GM12878 (cell line): ENCODE data around the gene SYK. TPM values are rescaled to one million over a fixed set of nuclear protein-coding genes. Genes with fewer than 3 reads are reported as not detected.

ENCODE experiments used
- ATAC-seq: fragments of 200-7000 bp; cut with Tn5 transposase; 3 replicates; pipeline ENCODE4 v1.9.1; 2020; ENCODE audit warnings: mild to moderate bottlenecking, moderate library complexity
- BruUV-seq: library from RNA; stranded (reverse); fragments of 400-500 nt; replicated peaks from 2 replicates; lab custom pipeline; 2021; lab: Mats Ljungman, UMichigan
- CTCF ChIA-PET: fragments of 300-600 bp; sonication (Branson Sonifier 250); formaldehyde crosslinking; extraction: SDS; loops from one replicate; lab custom pipeline; 2021; ENCODE audit warnings: inconsistent platforms; lab: Yijun Ruan, JAX
- POLR2A ChIA-PET: fragments of 350-600 bp; formaldehyde crosslinking; extraction: SDS; loops from one replicate; lab custom pipeline; 2021; ENCODE audit warnings: inconsistent platforms; lab: Charles Lee
- RAD21 ChIA-PET: fragments of 300-600 bp; sonication (Branson Sonifier 250); formaldehyde crosslinking; loops from one replicate; lab custom pipeline; 2023; ENCODE audit warnings: antibody characterized with exemption; ENCODE audit not compliant: unreplicated experiment; lab: Charles Lee
- SMC1A ChIA-PET: fragments of 300-600 bp; sonication (Branson Sonifier 250); formaldehyde crosslinking; loops from one replicate; lab custom pipeline; 2023; ENCODE audit not compliant: unreplicated experiment, uncharacterized antibody; lab: Charles Lee
- DNase-seq: peaks from one replicate; pipeline ENCODE4 v3.0.0-alpha.2; 2011; ENCODE audit warnings: low read depth, low spot score
- FAIRE-seq: peaks from 3 replicates; lab custom pipeline; 2011; peaks lifted over from hg19 to GRCh38; lab: Jason Lieb, UNC
- H2AFZ ChIP-seq: 2 replicates; pipeline ENCODE4 v1.6.0; 2011; ENCODE audit warnings: low read depth, low read length, control low read depth; ENCODE audit not compliant: control insufficient read depth
- H3K27ac ChIP-seq: 2 replicates; pipeline ENCODE4 v1.5.1; 2011; ENCODE audit warnings: control low read depth; ENCODE audit not compliant: control insufficient read depth, insufficient read depth
- H3K27me3 ChIP-seq, 2 experiments: replicated peaks in 1 of 2; 2 replicates each; pipeline versions ENCODE4 v1.6.0 to v1.6.1; 2011; ENCODE audit warnings: low read length in 1 of 2; ENCODE audit not compliant: control insufficient read depth in 2 of 2, insufficient read depth in 2 of 2
- H3K36me3 ChIP-seq, 2 experiments: 2 replicates each; pipeline ENCODE4 v1.5.1; 2011; ENCODE audit warnings: low read length in 1 of 2; ENCODE audit not compliant: control insufficient read depth in 2 of 2, insufficient read depth in 2 of 2
- H3K4me1 ChIP-seq: 2 replicates; pipeline ENCODE4 v1.6.1; 2011; ENCODE audit warnings: mild to moderate bottlenecking, low read length, moderate library complexity, mixed read lengths; ENCODE audit not compliant: control insufficient read depth, insufficient read depth
- H3K4me2 ChIP-seq: 2 replicates; pipeline ENCODE4 v1.6.0; 2011; ENCODE audit warnings: control low read depth; ENCODE audit not compliant: control insufficient read depth, insufficient read depth
- H3K4me3 ChIP-seq: fragments of 200-600 bp; sonication (generic); 2 replicates; pipeline ENCODE4 v1.5.1; 2016
- H3K79me2 ChIP-seq: 2 replicates; pipeline ENCODE4 v1.6.0; 2011; ENCODE audit warnings: low read length; ENCODE audit not compliant: control insufficient read depth, insufficient read depth
- H3K9ac ChIP-seq: 2 replicates; pipeline ENCODE4 v1.8.0; 2011; ENCODE audit warnings: low read length, control low read depth, mixed read lengths; ENCODE audit not compliant: control insufficient read depth, insufficient read depth
- H3K9me3 ChIP-seq: replicated peaks from 3 replicates; pipeline ENCODE4 v1.5.1; 2011; ENCODE audit warnings: mild to moderate bottlenecking, low read length; ENCODE audit not compliant: control insufficient read depth, insufficient read depth
- H4K20me1 ChIP-seq: 2 replicates; pipeline ENCODE4 v1.6.0; 2011; ENCODE audit not compliant: control insufficient read depth, insufficient read depth
- CBX3 ChIP-seq: fragments of 200-600 bp; sonication (generic); IDR thresholded peaks from 2 replicates; pipeline ENCODE4 v1.6.1; 2016; ENCODE audit warnings: low read depth, borderline replicate concordance
- CEBPB ChIP-seq, 2 experiments: fragments of 150-350 bp in 1 of 2; IDR thresholded peaks; 2 replicates each; pipeline ENCODE4 v1.6.1; 2012 to 2014; ENCODE audit warnings: low read depth in 2 of 2, low read length in 2 of 2, borderline replicate concordance in 1 of 2, inconsistent platforms in 1 of 2
- GATAD2B ChIP-seq: fragments of 450-650 bp; conservative IDR thresholded peaks from 2 replicates; pipeline ENCODE4 v1.6.1; 2017; ENCODE audit warnings: low read depth, mild to moderate bottlenecking, moderate library complexity
- LARP7 ChIP-seq: fragments of 450-650 bp; IDR thresholded peaks from 2 replicates; pipeline ENCODE4 v1.6.1; 2017; ENCODE audit warnings: mild to moderate bottlenecking
- PKNOX1 ChIP-seq: fragments of 450-650 bp; IDR thresholded peaks from 2 replicates; pipeline ENCODE4 v1.6.1; 2016; ENCODE audit warnings: mild to moderate bottlenecking
- RBBP5 ChIP-seq: fragments of 200-600 bp; sonication (generic); conservative IDR thresholded peaks from 2 replicates; pipeline ENCODE4 v1.6.1; 2016
- ZBED1 ChIP-seq: IDR thresholded peaks from 2 replicates; pipeline ENCODE4 v1.6.1; 2016; ENCODE audit warnings: borderline replicate concordance
- ZNF217 ChIP-seq: fragments of 450-650 bp; IDR thresholded peaks from 2 replicates; pipeline ENCODE4 v1.6.1; 2017; ENCODE audit warnings: antibody characterized with exemption, mild to moderate bottlenecking
- WGBS: methylation state at CpG from one replicate; pipeline ENCODE4 v1.1.6; 2016; ENCODE audit warnings: low lambda C conversion rate; ENCODE audit not compliant: insufficient replicate concordance, insufficient coverage; ENCODE audit errors: missing lambda C conversion rate; 5-methylcytosine and 5-hydroxymethylcytosine counted together
- in situ Hi-C: fragments of 300-500 bp; cut with MboI; formaldehyde crosslinking; loops from 9 replicates; pipeline ENCODE4 v1.14.3; 2018; ENCODE audit warnings: mixed read lengths
- intact Hi-C: fragments of 100-400 bp; cut with micrococcal nuclease; formaldehyde crosslinking; loops from one replicate; pipeline ENCODE4 v1.14.2; 2022; ENCODE audit not compliant: unreplicated experiment
- polyA plus RNA-seq, 11 experiments: library from polyadenylated mRNA; depleted of rRNA in 4 of 11; unstranded in 6 of 11; stranded (reverse) in 5 of 11; fragments of >200 nt; fragmentation: Nextera tagmentation in 4 of 11; fragmentation: Illumina TruSeq in 1 of 11; extraction: Ambion mirVana in 4 of 11; extraction: Trizol in 1 of 11; gene quantifications; 1 replicate in 1 of 11; 2 replicates in 10 of 11; pipeline versions ENCODE4 v1.2.1 to v1.2.3, GENCODE V29; 2011 to 2016; ENCODE audit warnings: inconsistent platforms in 2 of 11, missing spikeins in 2 of 11, low read depth in 1 of 11
- total RNA-seq, 4 experiments: library from RNA; depleted of rRNA in 3 of 4; stranded (reverse); fragments of >200 nt in 3 of 4; fragmentation: Illumina TruSeq in 1 of 4; extraction: Trizol in 1 of 4; gene quantifications; 2 replicates each; pipeline versions ENCODE4 v1.2.1 to v1.2.3, GENCODE V29; 2013 to 2021

Gene SYK
- total and polyA plus RNA-seq, 10 of the 15 experiments (the other 5 are each of a cell fraction or from before 2014, with no cell fraction given) = 6.5 to 135 (median 68.8) TPM

DNA sequence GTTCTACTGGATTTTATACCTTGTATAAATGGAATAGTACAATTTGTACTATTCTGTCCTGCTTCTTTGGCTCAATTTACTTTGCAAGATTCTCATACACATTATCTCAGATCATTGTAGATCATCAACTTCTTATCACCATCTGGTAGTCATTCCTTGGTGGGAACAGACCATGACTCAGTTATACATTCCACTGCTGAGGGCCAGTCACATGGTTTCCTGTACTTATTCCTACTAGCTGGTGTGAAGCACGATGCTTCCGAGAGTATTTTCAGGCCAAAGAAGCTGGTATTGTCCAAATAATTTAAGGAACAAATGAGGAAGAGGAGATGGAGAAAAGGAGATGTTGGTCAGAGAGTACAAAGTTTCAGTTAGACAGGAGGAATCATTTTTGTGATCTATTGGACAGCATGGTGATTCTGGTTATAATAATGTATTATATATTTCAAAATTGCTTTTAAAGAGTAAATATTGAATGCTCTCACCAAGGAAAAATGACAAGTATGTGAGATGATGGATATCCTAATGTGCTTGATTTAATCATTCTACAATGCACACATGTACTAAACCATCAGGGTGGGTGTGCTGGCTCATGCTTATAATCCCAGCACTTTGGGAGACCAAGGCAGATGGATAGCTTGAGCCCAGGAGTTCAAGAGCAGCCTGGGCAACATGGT lies 124.1 kb downstream of the SYK start:
- no peak for TF ChIP-seq LARP7
- no peaks in the 10 kb centered on the region for H3K79me2 ChIP-seq
- intact Hi-C loops = loop anchor here (2.0 kb wide), 1 partner anchor 47 kb away; no protein-coding TSS in a partner anchor
- WGBS = 64% methylated on average over 2 of the region's 2 CpGs
- POLR2A ChIA-PET = no interaction called here
- no peak overlapping the region for H3K4me3 ChIP-seq
- no peak overlapping the region for H3K4me2 ChIP-seq
- in situ Hi-C loops = no loop called here
- no peak overlapping the region for H3K9ac ChIP-seq
- RAD21 ChIA-PET = interaction anchor here (1.1 kb wide), 1 partner anchor 501 kb away, joined by 4 read pairs; no protein-coding TSS in a partner anchor
- H2AFZ ChIP-seq = no peak overlapping the region
- no TSS peak for BruUV-seq
- H3K9me3 ChIP-seq = no peaks in the 10 kb centered on the region
- FAIRE-seq = no peak
- CTCF ChIA-PET = interaction anchor here (0.6 kb wide), 1 partner anchor 11 kb away, joined by 4 read pairs; no protein-coding TSS in a partner anchor
- peaks cover 17% of the 10 kb centered on the region for H3K4me1 ChIP-seq
- H3K27me3 ChIP-seq = peaks cover 0 to 1% of the 10 kb centered on the region in 2 experiments; a peak in 2 of 4 replicates
- H4K20me1 ChIP-seq = no peaks in the 10 kb centered on the region
- no peaks in the 10 kb centered on the region for H3K36me3 ChIP-seq
- SMC1A ChIA-PET = no interaction called here
- no peak overlapping the region for H3K27ac ChIP-seq
- DNase-seq = no peak
- ATAC-seq = no peak

- peaks cover 0 to 8% of the 10 kb centered on the region in 2 experiments; a peak in 2 of 4 replicates for H3K27me3 ChIP-seq
- in situ Hi-C loops (no loop called here), intact Hi-C loops (no loop called here)
- no peak for FAIRE-seq
- peaks cover 17% of the 10 kb centered on the region for H3K4me1 ChIP-seq
- no peak overlapping the region for H2AFZ ChIP-seq
- H3K79me2 ChIP-seq = no peaks in the 10 kb centered on the region
- H4K20me1 ChIP-seq = no peaks in the 10 kb centered on the region
- ChIA-PET POLR2A (no interaction called here), SMC1A (no interaction called here), RAD21 (no interaction called here), CTCF (interaction anchor here (2.0 kb wide), 1 partner anchor 12 kb away, joined by 4 read pairs; no protein-coding TSS in a partner anchor)
- no peak for ATAC-seq
- H3K4me2 ChIP-seq = no peak overlapping the region
- H3K27ac ChIP-seq = no peak overlapping the region
- DNase-seq = no peak
- no TSS peak for BruUV-seq
- H3K4me3 ChIP-seq = no peak overlapping the region
- H3K9ac ChIP-seq = no peak overlapping the region
- 38% methylated on average over 3 of the region's 3 CpGs for WGBS
- TF ChIP-seq CBX3 (no peak), ZBED1 (no peak), GATAD2B (no peak), RBBP5 (no peak), CEBPB (IDR thresholded peaks at IDR 0.05; ENCODE audit: borderline replicate concordance in 1 of 2, low read depth in 2 of 2, low read length in 2 of 2) (no peak), PKNOX1 (no peak), ZNF217 (no peak)
- H3K36me3 ChIP-seq = no peaks in the 10 kb centered on the region
- no peaks in the 10 kb centered on the region for H3K9me3 ChIP-seq
Measured at GRCh38 chr9:90926936-90927335, 125.3 kb downstream of the SYK start.
